Ectodermal cell (in vitro differentiated cells): ENCODE results near the gene KCTD5. TPM values are rescaled to one million over a fixed set of nuclear protein-coding genes. Genes with fewer than 3 reads are reported as not detected.
A peak's percentile ranks its signal among the peaks of the same experiment; 100 is the strongest.
"Not testable (repeated sequence)": the region's sequence is repeated elsewhere in the genome, so short reads cannot be mapped to it uniquely, and the experiment has no call there.

ENCODE experiments used
- H3K27ac ChIP-seq: 2 replicates; pipeline ENCODE4 v1.7.0; 2013; ENCODE audit warnings: mild to moderate bottlenecking, low read depth, low read length; ENCODE audit not compliant: insufficient read depth, poor library complexity, severe bottlenecking
- H3K27me3 ChIP-seq: 2 replicates; pipeline ENCODE4 v1.7.0; 2013; ENCODE audit warnings: mild to moderate bottlenecking, low read length; ENCODE audit not compliant: insufficient read depth, control insufficient read depth, poor library complexity, severe bottlenecking
- H3K36me3 ChIP-seq: one replicate; pipeline ENCODE4 v1.7.0; 2013; ENCODE audit warnings: low read length; ENCODE audit not compliant: control insufficient read depth, insufficient read depth
- H3K4me1 ChIP-seq: one replicate; pipeline ENCODE4 v1.7.0; 2013; ENCODE audit warnings: low read length; ENCODE audit not compliant: control insufficient read depth, insufficient read depth
- H3K4me3 ChIP-seq: 2 replicates; pipeline ENCODE4 v1.7.0; 2013; ENCODE audit warnings: low read depth, low read length, control low read depth; ENCODE audit not compliant: insufficient read depth
- H3K9me3 ChIP-seq: 2 replicates; pipeline ENCODE4 v1.7.0; 2013; ENCODE audit warnings: mild to moderate bottlenecking, low read length, moderate library complexity; ENCODE audit not compliant: control insufficient read depth
- WGBS, 2 experiments: methylation state at CpG; one replicate each; pipeline ENCODE4 v1.1.7; 2013; ENCODE audit warnings: missing lambda C conversion rate in 2 of 2; 5-methylcytosine and 5-hydroxymethylcytosine counted together
- polyA plus RNA-seq, 4 experiments: library from polyadenylated mRNA; stranded (reverse); fragments of 50-300 nt; gene quantifications; one replicate each; pipeline ENCODE4 v1.2.3, GENCODE V29; 2013

The KCTD5 gene
- 31.1 TPM for polyA plus RNA-seq (2013, experiment 1 of 4)
- polyA plus RNA-seq (2013, experiment 2 of 4): 31.9 TPM
- 27.0 TPM for polyA plus RNA-seq (2013, experiment 3 of 4)
- 27.9 TPM for polyA plus RNA-seq (2013, experiment 4 of 4)

DNA sequence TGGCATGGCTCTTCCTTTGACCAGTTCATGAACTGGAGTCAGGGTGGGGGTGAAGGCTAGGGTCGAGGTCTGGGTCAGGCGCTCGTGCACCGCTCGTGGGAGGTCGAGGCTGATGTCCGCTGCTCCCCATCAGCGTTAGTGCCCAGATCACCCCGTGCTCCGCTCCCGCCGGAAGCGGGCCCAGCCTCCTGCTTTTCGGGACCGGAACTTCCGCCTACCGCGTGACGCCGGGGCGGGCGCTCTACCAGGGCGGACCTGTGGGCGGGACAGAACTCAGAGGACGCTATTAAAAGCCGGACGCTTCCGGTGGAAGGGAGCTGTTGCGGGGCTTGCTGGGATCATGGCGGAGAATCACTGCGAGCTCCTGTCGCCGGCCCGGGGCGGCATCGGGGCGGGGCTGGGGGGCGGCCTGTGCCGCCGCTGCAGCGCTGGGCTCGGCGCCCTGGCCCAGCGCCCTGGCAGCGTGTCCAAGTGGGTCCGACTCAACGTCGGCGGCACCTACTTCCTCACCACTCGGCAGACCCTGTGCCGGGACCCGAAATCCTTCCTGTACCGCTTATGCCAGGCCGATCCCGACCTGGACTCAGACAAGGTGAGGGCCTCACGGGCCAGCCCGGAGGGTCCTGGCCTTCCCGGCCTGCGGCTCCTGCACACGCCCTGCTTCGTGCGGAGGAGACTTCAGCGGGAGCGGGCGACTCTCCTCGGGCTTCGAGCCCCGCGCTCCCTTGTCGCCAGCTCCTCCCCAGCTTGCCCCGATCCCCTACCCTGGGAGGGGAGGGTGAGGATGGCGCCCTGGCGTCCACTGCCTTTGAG, at the start of gene KCTD5:
TSS of gene KCTD5 (plus strand) at position 315 of the 813 bp plus-strand sequence. CDS start at position 341, 26 bp downstream.
- WGBS, 2 experiments: 0% methylated on average over 73 of the region's 73 CpGs

GRCh38 chr16:2639071-2639721, 43.1 kb upstream of the KCTD5 start:
- not testable (repeated sequence) for H3K27ac ChIP-seq, H3K36me3 ChIP-seq, H3K9me3 ChIP-seq, H3K27me3 ChIP-seq, H3K4me3 ChIP-seq, H3K4me1 ChIP-seq
- WGBS, 2 experiments: no CpG with 5 or more reads among the region's 12 CpGs

More for the DNA sequence above, at the start of gene KCTD5:
- Histone ChIP-seq H3K4me3 (peak within 1 kb of the TSS; percentile 99), H3K9me3 (no peaks in the 10 kb centered on the region), H3K27ac (no peak within 1 kb of the TSS), H3K4me1 (peaks cover 3% of the 10 kb centered on the region), H3K36me3 (no peaks in the 10 kb centered on the region), H3K27me3 (no peaks in the 10 kb centered on the region)

DNA sequence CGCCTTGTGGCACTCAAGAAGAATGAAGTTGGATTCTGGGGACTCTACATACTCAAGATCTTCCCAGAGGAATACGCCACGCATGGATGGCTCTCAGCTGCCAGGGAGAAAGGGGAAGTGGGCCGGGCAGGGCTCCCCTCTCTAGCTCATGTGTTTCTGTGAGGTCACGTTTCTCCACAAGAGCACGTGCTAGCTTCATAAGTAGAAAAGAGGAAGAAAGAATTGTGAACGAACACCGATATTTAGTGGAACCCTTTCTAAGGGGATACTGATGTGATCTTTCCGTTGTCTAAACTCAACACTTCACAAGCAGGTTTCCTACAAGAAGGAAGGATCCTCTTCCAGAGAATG, 42.6 kb upstream of the KCTD5 start:
- not testable (repeated sequence) for H3K27ac ChIP-seq, H3K9me3 ChIP-seq, H3K36me3 ChIP-seq, H3K27me3 ChIP-seq, H3K4me3 ChIP-seq, H3K4me1 ChIP-seq
- 100% methylated on average over 3 of the region's 9 CpGs; no CpG with 5 or more reads in 1 of the 2 experiments for WGBS, 2 experiments

- not testable (repeated sequence) for H3K27me3 ChIP-seq, H3K9me3 ChIP-seq
- WGBS, 2 experiments: no CpG with 5 or more reads among the region's 17 CpGs
These were observed 39.8 kb upstream of the KCTD5 start for GRCh38 chr16:2642561-2642960.

DNA sequence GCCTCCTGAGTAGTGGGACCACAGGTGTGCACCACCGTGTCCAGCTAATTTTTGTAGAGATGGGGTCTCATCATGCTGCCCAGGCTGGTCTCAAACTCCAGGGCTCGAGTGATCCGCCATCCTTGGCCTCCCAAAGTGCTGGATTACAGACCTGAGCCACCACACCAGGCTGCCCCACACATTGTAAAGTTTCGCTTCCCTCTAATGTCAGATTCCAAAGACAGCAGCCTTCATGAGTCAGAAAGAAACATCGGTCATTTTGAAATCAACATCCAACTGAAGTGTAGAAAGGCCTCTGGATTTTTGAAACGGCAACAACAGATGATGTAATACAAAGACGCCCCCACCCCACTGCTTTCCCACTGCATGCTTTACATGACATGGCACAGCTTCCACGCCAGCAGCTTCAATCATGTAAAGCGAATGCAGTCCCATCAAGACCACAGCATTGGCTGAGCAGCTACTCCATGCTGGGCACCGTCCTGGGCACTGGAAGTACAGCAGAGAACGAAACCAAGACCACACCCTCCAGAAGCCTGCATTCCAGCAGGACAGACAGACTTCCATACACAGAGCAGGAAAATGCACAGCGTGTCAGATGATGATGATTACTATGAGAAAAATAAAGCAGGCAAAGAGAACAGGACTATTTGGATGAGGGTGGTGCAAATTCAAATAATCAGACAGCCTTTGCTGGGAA, 37.4 kb upstream of the KCTD5 start:
- H3K27ac ChIP-seq, H3K4me3 ChIP-seq, H3K27me3 ChIP-seq, H3K9me3 ChIP-seq, H3K36me3 ChIP-seq, H3K4me1 ChIP-seq: not testable (repeated sequence)
- no CpG with 5 or more reads among the region's 12 CpGs for WGBS, 2 experiments

More at GRCh38 chr16:2642561-2642960, 39.8 kb upstream of the KCTD5 start:
- H3K27ac ChIP-seq, H3K36me3 ChIP-seq, H3K4me1 ChIP-seq, H3K4me3 ChIP-seq: not testable (repeated sequence)

DNA sequence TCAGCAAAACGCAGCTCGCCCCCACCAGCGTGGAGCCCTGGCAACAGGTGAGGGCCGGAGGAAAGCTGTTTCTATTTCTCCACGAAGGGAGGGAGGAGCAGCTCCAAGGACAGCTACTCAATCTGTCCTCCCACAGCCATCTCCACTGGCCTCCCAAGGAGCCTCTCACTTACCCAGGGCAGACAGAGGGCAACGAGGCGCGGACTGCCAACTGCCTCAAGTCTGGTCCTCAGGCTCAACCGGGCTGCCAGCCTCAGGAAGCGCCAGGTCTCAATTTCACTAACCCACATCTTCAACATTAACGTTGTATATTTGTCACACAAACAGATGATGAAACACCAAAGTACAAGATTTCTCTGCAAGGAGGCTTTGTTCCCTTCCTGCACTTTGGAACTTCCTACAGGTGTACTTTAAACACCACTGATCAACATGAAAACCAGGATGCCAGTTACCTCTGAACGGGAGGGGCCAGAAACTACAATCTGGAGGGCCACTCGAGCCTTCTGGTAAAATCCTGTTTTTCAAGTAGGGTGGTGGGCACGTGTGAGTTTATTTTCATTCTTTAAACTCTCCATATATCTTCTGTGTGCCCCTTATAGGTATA, 31.0 kb upstream of the KCTD5 start:
- not testable (repeated sequence) for H3K27ac ChIP-seq, H3K4me1 ChIP-seq, H3K4me3 ChIP-seq, H3K9me3 ChIP-seq, H3K27me3 ChIP-seq, H3K36me3 ChIP-seq
- WGBS, 2 experiments: no CpG with 5 or more reads among the region's 14 CpGs

GRCh38 chr16:2653915-2654314, 28.4 kb upstream of the KCTD5 start:
- H3K4me1 ChIP-seq, H3K36me3 ChIP-seq, H3K27me3 ChIP-seq, H3K4me3 ChIP-seq, H3K27ac ChIP-seq, H3K9me3 ChIP-seq: not testable (repeated sequence)
- WGBS, 2 experiments: no CpG with 5 or more reads among the region's 13 CpGs

- H3K4me1 ChIP-seq, H3K27ac ChIP-seq, H3K27me3 ChIP-seq, H3K36me3 ChIP-seq, H3K4me3 ChIP-seq, H3K9me3 ChIP-seq: not testable (repeated sequence)
- 80% methylated on average over 1 of the region's 8 CpGs; no CpG with 5 or more reads in 1 of the 2 experiments for WGBS, 2 experiments
These were observed 27.4 kb upstream of the KCTD5 start for GRCh38 chr16:2654949-2655348.

- Histone ChIP-seq H3K36me3 (no peaks in the 10 kb centered on the region), H3K27ac (no peak overlapping the region), H3K27me3 (no peaks in the 10 kb centered on the region), H3K4me3 (no peak overlapping the region), H3K4me1 (no peaks in the 10 kb centered on the region), H3K9me3 (no peaks in the 10 kb centered on the region)
- WGBS, 2 experiments: 89 to 90% methylated on average over 2 of the region's 2 CpGs
These were observed 25.3 kb upstream of the KCTD5 start for GRCh38 chr16:2656985-2657384.

DNA sequence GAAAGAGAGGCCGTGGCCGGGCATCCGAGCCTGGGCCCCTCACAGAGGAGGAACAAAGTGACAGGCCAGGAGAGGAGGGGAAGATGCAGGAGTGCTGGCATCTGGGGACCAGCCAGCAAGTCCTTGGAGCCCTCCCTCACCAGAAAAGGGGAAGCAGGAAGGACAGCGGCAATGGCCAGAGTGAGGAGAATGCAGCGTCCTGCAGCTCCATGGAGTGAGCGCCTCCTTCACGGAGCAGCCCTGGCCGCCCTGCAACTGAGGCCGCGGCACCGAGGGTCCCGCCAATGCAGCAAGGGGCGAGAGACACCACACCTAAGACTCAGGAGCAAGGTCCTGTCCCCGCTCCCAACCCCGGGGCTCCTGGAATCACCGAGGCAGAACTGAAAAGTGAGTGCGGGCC, 24.5 kb upstream of the KCTD5 start:
- not testable (repeated sequence) for H3K4me3 ChIP-seq, H3K9me3 ChIP-seq, H3K4me1 ChIP-seq, H3K27me3 ChIP-seq, H3K36me3 ChIP-seq, H3K27ac ChIP-seq
- WGBS, 2 experiments: no CpG with 5 or more reads among the region's 17 CpGs
